ENCODE measurements around the gene FEZ2.

GRCh38 chr2:36582538-36582937, 15.4 kb downstream of the FEZ2 start:
- TF ChIP-seq, protein P1, sequence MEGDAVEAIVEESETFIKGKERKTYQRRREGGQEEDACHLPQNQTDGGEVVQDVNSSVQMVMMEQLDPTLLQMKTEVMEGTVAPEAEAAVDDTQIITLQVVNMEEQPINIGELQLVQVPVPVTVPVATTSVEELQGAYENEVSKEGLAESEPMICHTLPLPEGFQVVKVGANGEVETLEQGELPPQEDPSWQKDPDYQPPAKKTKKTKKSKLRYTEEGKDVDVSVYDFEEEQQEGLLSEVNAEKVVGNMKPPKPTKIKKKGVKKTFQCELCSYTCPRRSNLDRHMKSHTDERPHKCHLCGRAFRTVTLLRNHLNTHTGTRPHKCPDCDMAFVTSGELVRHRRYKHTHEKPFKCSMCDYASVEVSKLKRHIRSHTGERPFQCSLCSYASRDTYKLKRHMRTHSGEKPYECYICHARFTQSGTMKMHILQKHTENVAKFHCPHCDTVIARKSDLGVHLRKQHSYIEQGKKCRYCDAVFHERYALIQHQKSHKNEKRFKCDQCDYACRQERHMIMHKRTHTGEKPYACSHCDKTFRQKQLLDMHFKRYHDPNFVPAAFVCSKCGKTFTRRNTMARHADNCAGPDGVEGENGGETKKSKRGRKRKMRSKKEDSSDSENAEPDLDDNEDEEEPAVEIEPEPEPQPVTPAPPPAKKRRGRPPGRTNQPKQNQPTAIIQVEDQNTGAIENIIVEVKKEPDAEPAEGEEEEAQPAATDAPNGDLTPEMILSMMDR (IDR thresholded peaks at IDR 0.05; ENCODE audit: control extremely low read depth in 1 of 3, insufficient read depth in 1 of 3, low read depth in 1 of 3, low read length in 3 of 3) = no peak
- no peak for TF ChIP-seq ZNF274 (IDR thresholded peaks at IDR 0.05; ENCODE audit: borderline replicate concordance, extremely low read depth, low read length)
- no peak for TF ChIP-seq SP2 (IDR thresholded peaks at IDR 0.05; ENCODE audit: low read length)
- TF ChIP-seq CHD2 (IDR thresholded peaks at IDR 0.05; ENCODE audit: low read length) = no peak
- no peak for TF ChIP-seq TCF12 (IDR thresholded peaks at IDR 0.05; ENCODE audit: low read depth, low read length)
- TF ChIP-seq EZH2 (IDR thresholded peaks at IDR 0.05; ENCODE audit: low read depth, low read length, severe bottlenecking) = no peak
- TF ChIP-seq POLR2A (IDR thresholded peaks at IDR 0.05; ENCODE audit: control extremely low read depth in 1 of 2, low read depth in 2 of 2, low read length in 2 of 2) = no peak
- TF ChIP-seq EGR1 (IDR thresholded peaks at IDR 0.05; ENCODE audit: borderline replicate concordance, low read depth, low read length) = no peak
- TF ChIP-seq SP4 (IDR thresholded peaks at IDR 0.05; ENCODE audit: low read length) = no peak
